Fibroblast of skin of left quadriceps (primary cell): Measurements from ENCODE around the gene HNRNPUL2.
A peak's percentile ranks its signal among the peaks of the same experiment; 100 is the strongest.
"Not testable (repeated sequence)": the region's sequence is repeated elsewhere in the genome, so short reads cannot be mapped to it uniquely, and the experiment has no call there.

Experiments used
- DNase-seq, 2 experiments: peaks; one replicate each; pipeline ENCODE4 v3.0.0-alpha.2; 2013; ENCODE audit warnings: low read depth in 2 of 2

Gene HNRNPUL2

DNA sequence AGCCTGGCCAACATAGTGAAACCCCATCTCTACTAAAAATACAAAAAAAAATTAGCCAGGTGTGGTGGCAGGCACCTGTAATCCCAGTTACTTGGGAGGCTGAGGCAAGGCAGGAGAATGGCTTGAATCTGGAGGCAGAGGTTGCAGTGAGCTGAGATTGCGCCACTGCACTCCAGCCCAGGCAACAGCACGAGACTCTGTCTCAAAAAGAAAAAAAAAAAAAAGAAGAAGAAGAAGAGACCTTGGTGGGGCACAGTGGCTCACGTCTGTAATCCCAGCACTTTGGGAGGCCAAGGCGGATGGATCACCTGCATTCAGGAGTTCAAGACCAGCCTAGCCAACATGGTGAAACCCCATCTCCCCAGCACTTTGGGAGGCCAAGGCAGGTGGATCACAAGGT is 23.3 kb downstream of the HNRNPUL2 start:
- DNase-seq = not testable (repeated sequence)

DNA sequence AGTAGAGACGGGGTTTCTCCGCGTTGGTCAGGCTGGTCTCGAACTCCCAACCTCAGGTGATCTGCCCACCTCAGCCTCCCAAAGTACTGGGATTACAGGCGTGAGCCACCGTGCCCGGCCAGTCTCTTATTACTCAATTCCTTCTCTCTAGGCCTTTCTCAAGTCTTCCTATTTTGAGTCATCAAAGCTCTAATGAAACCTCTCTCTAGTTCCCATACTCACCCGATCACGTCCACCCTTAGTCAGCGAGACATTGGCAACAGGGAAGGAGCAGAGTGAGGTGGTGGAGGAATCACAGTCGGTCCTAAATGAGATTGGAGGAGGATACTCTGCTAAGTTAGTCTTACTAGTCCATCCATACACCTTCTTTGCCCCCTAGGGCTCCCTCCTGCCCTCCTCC is 25.0 kb downstream of the HNRNPUL2 start:
- no peak for DNase-seq

DNA sequence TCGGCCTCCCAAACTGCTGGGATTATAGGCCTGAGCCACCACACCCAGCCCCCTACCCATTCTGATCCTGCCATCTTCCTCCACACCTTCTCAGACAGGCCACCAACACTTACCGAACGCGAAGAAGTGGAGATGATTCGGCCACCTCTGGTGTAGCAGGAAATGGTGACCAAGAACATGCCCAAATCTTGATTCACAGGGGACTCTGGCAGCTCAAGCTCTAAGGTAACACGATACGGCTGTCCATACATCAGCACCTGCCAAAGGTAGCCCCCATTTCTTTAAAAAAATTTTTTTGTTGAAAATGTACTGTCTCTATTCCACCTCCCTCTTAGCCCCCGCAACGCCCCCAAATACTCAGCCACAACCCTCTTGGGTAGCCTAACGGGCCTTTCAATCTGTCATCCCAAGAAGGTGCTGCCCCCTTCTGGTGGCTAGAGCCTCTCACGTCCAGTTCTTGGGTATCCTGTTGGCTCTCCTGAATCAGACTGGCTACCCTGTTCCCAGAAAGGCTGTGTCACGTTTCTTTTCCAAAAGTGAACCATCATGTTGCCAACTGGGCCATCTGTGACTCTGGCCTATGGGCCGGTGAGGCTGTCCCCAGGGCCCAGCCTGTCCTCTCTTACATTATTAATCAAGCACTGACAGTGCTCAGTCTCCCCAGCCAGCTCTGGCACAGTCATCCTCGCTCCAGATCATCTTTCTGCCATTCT is 32.6 kb downstream of the HNRNPUL2 start:
- DNase-seq = peak; percentile 51 to 52

DNA sequence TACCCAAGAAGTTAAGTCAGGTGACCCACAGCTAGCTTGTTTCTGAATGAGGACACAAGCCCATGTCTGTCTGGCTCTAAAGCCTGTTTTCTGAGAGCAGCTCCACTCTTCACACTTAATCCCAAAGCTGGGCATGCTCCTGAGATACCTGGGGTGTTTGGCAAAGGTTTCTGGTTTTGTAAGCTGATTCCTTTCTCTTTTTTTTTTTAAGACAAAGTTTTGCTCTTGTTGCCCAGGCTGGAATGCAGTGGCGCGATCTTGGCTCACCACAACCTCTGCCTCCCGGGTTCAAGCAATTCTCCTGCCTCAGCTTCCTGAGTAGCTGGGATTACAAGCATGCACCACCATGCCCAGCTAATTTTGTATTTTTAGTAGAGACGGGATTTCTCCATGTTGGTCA is 33.6 kb downstream of the HNRNPUL2 start:
- DNase-seq = not testable (repeated sequence)

DNA sequence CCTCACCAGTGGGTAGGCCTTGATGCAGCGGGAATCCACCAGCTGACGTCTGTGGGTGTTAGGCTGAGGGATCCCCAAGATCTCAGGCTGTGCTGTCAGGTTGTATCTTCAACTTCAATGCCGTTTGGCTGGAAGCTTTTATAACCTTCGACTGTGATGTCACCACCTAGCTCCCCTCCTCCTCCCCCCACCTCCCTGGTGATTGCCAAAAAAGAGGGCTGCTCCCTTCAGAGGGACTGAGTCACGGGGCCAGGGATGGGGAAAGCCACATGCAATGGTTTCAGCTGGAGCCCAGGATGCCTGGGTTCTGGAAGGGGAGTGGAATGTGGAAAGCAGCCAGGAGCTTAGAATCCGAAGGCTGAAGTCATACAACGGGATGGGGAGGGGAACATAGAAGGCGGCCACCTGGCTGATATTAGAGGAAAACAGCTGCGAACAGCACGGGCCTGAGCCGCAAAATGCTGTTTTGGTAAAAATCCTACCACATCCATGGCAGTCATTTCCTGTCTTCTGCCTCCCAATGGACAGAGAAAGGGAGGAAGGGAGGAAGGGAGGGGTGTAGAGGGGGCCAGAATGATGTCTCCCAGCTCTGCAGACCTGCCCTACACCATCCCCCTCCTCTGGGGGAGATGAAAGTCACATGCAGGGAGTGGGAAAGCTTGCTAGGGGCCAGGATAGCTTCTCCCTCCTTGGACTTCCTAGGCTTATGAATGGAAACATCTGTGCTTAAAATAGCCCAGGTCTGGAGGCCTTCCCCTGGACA is 37.7 kb downstream of the HNRNPUL2 start, which contains the start of gene LRRN4CL:
LRRN4CL (minus strand) TSS at position 110 of the 763 bp plus-strand sequence. CDS start 1,022 bp downstream, outside the sequence.
- peak; percentile 97 for DNase-seq

DNA sequence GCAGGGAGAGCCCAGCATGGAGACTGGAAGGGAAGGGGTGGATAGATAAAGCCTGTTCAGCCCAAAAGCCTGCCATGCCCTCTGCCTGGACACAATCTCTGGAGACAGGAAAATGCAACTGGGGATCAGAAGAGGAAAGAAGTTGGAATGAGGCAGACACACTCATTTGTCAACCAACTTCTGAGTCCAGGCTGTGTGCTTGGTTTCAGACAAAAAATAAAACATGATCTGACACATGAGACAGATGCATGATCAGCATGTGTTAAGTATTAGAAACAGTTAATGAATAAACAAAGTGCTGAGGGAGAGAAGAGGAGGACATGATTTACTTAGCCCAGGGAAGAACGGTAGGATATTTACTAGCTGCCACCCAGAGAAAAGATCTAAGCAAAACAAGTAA is 38.8 kb downstream of the HNRNPUL2 start:
- no peak for DNase-seq

DNA sequence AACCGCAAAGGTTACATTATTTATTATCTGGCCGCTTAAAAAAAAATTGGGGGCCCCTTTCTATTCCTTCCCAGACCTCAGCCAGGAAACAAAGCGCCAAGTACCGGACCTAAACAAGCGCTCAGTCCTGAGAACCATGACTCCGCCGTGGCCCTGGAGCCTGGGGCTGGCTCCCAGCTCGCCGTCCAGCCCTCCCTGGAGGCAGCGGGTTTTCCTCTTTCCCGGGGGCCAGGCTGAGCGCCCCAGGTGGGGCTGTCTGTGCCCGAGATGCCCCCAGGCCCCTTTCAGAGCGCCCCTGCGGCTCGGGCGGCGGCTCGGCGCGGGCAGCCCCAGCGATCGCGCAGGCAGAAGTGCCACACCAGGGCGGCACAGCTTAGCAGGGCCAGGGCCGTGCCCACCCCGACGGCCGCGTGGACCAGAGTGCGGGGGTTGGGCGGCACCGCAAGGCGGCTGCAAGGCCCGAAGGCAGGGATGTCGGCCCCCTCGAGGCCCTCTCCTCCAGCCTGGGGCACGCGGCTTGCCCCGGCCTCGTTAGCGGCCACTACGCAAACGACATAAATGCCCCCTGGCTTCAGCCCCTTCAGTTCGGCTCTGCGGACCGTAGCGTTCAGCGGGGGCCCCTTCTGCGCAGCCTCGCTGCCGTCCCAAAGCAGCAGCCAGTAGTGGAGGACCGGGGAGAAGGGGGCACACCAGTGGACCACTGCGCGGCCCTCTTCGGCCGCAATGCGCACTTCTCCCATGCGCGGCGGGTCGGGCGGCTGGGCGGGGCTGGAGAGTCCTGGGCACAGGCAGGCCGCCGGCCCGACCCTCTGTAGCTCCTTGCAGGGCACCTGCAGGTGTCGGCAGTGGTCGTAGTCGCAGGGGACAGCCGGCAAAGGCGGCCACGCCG is 39.5 kb downstream of the HNRNPUL2 start:
- DNase-seq = no peak

DNA sequence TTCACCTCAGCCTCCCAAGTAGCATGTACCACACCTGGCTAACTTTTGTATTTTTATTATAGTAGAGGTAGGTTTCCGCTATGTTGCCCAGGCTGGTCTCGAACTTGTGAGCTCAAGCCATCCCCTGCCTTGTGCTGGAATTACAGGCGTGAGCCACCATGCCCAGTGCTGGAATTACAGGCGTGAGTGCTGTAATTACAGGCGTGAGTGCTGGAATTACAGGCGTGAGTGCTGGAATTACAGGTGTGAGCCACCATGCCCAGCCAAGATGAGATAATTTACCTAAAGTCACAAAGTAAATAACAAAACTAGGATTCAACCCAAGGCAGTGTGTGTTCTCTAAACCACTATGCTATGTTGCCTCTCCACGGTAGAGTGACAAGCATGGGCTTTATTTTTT is 44.7 kb downstream of the HNRNPUL2 start:
- no peak for DNase-seq

DNA sequence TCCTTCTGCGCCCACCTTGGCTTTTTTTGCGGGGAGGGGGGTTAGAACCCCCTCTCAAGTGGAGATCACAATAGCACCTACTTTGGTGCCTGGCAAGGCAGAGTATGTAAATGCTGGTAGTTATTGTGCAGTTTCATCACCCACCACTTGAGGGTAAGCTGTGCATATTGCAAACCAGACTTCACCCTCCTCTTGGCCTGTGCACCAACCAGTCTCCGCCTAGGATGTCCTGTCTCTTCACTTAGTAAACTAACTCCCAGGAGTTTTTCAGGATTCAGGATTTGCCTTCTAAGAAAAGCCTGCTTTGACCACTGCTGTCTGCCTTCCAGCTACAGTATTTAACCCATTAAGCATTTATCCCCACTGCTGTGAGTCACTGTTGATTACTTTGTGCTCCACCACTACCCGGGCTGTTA is 46.4 kb downstream of the HNRNPUL2 start:
- peak; percentile 66 to 67 for DNase-seq

DNA sequence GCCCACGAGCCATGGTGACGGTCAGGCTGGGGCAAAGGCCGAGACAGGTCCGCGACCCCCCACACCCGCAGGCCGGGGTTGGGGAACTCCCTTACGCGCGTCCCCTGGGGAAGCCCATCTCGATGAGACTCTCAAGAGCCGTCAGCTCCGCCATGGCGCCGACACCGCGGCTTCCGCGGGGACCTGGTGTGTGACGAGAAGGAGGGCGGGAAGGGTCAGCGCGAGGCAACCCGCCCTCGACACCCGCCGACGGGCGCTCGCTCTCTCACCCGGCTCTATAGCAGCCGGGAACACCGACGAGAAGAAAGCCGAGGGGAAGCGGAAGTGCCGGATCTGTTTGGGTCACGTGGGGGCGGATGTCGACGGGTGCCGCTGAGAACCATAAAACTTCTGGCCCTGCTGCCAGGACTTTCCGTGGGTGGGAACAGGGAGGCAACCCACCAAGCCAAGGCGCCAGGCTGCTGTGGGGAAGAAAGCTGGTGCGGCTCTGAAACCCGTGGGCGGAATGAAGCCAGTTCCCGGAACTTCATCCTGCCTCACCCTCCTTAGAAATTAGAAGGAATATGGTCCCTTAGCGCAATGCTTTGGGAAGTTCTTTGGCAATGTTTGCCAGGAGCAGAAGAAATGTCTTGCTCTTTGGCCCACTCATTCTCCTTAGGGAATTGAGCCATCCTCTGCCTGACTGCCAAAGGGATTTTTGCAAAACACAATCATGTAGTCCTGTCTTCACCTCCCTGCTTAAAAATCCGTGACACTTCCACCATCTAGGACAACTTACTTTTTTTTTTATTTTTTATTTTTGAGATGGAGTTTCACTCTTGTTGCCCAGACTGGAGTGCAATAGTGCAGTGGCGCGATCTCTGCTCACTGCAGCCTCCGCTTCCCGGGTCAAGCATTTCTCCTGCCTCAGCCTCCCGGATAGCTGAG is 48.2 kb downstream of the HNRNPUL2 start, which contains the start of gene UBXN1:
UBXN1 (minus strand) TSS at position 304 of the 927 bp plus-strand sequence; CDS start at position 154, 150 bp downstream.
- peak; percentile 71 to 80 for DNase-seq

DNA sequence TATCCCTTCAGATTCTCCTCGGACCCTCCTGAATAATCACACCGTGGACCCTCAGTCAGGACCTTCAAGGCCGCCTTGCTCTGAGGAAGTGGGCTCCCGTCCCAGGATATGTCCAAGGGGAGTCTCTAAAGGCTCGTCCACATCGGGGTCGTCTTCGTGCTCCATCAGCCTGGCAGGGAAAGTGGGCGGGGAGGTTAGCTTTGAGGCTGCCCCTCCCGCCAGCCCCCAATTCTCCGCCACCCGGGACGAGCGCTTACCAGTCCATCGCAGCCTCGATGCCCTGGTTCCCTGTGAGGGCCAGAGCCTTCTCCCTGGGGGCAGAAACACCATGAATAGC is 48.9 kb downstream of the HNRNPUL2 start:
- no peak for DNase-seq

DNA sequence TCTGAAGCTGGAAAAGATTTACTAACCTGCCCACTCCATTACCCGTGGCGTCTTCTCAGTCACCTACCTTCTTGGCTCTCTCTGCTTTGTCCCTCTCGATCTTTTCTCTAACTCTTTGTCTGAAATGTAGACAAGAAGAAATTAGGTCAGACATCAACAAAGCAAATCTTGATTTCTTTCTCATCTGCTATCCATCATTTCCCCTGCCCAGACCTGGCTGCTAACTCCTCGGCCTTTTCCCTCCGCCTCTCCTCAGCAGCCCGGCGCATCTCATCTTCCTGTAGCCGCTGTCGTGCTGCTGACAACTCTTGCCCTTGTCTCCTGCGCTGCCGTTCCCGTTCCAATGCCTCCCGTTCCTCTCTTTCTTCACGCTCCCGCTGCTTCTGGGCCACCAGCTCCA is 49.5 kb downstream of the HNRNPUL2 start:
- DNase-seq = no peak

DNA sequence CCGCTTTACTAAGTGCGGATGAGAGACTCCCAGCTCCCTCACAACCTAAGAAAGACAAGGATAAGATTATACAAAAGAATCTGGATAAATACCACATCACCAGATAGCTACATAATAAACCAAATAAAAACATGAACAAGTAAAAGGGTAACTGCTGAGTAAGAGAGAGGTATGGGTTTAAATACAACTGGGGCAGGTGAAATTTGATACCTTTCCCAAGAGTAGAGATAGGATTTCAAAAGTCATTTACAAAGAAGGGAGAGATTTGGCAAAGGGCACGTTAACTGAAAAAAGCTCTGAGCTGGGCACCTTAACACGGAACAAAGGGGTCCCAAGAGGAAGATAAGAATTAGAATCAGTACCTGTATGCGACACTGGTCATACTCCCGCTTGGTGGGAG is 50.1 kb downstream of the HNRNPUL2 start:
- no peak for DNase-seq

DNA sequence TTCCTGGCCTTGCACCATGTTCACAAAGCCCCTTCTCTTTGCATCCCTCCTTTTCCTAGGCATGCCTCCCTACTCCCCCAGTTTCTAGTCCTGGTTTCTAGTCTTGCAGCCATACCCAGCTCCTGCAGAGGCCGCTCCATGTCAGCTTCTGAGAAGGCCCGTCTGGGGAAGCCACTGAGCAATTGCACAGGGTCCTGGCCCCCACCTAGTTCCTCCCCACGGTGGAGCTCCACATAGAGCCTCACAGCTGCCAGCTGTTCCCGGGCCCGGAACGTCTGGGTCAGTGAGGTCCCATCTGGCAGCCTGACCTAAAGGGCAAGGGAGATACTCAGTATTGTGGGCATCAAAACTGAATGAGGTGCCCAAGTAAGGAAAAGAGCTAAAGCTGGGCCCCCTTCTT is 50.6 kb downstream of the HNRNPUL2 start:
- DNase-seq = no peak

DNA sequence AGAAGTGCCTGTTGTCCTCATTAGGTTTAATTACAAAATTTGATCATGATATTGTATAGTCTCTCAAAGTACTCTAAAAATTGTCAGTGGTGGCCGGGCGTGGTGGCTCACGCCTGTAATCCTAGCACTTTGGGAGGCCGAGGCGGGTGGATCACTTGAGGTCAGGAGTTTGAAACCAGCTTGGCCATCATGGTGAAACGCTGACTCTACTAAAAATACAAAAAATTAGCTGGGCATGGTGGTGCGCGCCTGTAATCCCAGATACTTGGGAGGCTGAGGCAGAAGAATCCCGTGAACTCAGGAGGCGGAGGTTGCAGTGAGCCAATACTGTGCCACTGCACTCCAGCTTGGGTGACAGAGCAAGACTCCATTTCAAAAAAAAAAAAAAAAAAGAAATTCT is 51.8 kb downstream of the HNRNPUL2 start:
- DNase-seq = not testable (repeated sequence)

DNA sequence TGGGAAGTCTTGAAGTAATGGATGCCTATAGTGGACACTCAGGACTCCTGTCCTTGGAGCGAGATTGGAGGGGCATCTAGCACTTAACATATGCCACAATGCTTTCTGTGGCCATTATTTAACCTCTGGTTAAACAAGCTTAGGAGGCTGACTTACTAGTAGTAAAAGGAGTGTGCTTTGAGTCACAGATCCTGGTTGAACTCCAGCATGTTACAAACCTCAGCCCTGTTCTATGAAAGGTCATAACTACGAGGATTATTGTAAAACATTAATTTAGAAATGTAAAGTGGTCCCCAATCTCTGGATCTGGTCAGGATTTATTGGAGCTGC is 54.1 kb downstream of the HNRNPUL2 start:
- no peak for DNase-seq

DNA sequence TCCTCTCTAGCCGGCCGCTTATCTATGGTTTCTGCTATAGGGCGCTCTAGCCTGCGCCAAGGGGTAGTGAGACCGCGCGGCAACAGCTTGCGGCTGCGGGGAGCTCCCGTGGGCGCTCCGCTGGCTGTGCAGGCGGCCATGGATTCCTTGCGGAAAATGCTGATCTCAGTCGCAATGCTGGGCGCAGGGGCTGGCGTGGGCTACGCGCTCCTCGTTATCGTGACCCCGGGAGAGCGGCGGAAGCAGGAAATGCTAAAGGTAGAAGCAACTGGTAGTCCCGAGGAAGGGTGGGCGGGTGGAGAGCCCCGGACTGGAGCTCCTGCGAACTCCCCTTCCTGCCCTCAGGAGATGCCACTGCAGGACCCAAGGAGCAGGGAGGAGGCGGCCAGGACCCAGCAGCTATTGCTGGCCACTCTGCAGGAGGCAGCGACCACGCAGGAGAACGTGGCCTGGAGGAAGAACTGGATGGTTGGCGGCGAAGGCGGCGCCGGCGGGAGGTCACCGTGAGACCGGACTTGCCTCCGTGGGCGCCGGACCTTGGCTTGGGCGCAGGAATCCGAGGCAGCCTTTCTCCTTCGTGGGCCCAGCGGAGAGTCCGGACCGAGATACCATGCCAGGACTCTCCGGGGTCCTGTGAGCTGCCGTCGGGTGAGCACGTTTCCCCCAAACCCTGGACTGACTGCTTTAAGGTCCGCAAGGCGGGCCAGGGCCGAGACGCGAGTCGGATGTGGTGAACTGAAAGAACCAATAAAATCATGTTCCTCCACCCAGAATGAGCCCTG is 55.5 kb downstream of the HNRNPUL2 start, which contains the start of the genes LBHD1 and UQCC3:
LBHD1 (minus strand) TSS at position 660 of the 782 bp plus-strand sequence. CDS start 2,236 bp downstream, outside the sequence.
UQCC3 (plus strand) TSS at position 66 of the 782 bp plus-strand sequence; CDS start at position 139, 73 bp downstream.
- peak; percentile 69 to 74 for DNase-seq

DNA sequence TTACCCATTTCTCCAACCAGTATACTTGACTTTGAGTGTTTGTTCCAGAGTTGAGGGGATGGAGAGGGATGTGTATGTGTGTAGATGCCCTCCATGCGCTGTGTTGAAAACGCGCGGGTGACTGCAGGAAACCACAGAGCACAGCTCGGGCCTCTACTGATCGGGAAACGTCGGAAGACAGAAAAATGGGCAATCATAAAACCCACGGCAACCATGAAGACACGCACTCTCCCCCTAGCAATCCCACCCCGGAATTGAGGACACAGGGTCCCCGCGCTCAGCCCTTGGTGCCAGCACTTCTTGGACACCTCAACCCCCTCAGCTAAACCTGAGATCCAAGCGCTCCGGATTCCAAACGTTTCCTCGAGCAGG is 56.0 kb downstream of the HNRNPUL2 start:
- DNase-seq = no peak

DNA sequence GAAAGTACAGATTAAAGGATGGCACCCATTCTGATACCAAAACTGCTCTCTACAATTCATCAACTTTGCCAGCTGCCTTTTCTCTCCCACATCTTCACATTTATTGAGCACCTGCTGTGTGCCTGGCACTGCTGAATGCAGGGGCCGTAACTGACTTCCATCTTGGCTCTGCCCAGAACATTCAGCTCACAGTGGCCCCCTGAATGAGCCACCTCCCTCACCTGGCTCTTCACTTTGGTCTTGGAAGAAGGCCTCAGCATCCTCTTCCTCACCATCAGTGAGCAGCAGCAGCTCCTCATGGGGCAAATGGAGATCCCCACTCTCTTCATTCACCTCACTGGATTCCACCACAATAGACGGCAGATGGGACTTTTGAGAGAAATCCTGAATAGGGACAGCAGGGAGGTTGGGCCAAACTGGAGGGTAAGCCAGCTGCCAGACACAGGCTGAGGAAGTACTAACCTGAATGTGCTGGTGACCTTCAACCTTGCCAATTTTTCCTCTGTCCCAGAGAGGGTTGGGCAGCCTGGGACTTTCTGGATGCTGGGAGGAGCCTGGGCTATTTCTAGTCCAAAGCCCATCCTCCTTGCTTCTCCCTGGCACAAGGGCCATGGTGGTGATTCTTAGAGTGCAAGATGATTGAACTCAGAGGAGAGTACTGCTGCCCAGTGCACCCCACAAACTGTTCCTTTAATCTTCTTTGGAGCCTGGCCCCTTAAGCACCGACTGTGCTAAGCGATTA is 57.7 kb downstream of the HNRNPUL2 start:
- no peak for DNase-seq
